Endothelial cell (in vitro differentiated cells): ENCODE data around the gene PTRH2. TPM values are rescaled to one million over a fixed set of nuclear protein-coding genes. Genes with fewer than 3 reads are reported as not detected.

Experiments used
- DNase-seq: peaks from one replicate; pipeline ENCODE4 v3.0.0; 2021; ENCODE audit warnings: low spot score
- H3K27ac Mint-ChIP-seq: one replicate; pipeline ENCODE4 v1.8.0; 2021; ENCODE audit warnings: mixed read lengths, inconsistent platforms; ENCODE audit not compliant: unreplicated experiment
- H3K27me3 Mint-ChIP-seq: one replicate; pipeline ENCODE4 v1.8.0; 2021; ENCODE audit warnings: mild to moderate bottlenecking, moderate library complexity, mixed read lengths, inconsistent platforms; ENCODE audit not compliant: unreplicated experiment
- H3K36me3 Mint-ChIP-seq: one replicate; pipeline ENCODE4 v1.8.0; 2021; ENCODE audit warnings: mild to moderate bottlenecking, low read depth, mixed read lengths, inconsistent platforms; ENCODE audit not compliant: unreplicated experiment
- H3K4me1 Mint-ChIP-seq: one replicate; pipeline ENCODE4 v1.8.0; 2021; ENCODE audit warnings: mild to moderate bottlenecking, mixed read lengths, inconsistent platforms; ENCODE audit not compliant: unreplicated experiment
- H3K4me3 Mint-ChIP-seq: one replicate; pipeline ENCODE4 v1.8.0; 2021; ENCODE audit warnings: mild to moderate bottlenecking, mixed read lengths, inconsistent platforms; ENCODE audit not compliant: unreplicated experiment
- H3K9me3 Mint-ChIP-seq: one replicate; pipeline ENCODE4 v1.8.0; 2021; ENCODE audit warnings: mixed read lengths, inconsistent platforms; ENCODE audit not compliant: unreplicated experiment
- CTCF ChIP-seq: fragments of 200-600 bp; sonication (generic); IDR thresholded peaks from one replicate; pipeline ENCODE4 v1.5.0; 2021; ENCODE audit warnings: antibody characterized with exemption; ENCODE audit not compliant: unreplicated experiment
- total RNA-seq: library from RNA; stranded (reverse); fragmentation: NEBNext Ultra II Directional; extraction: Animal tissue kit (Norgen Biotek cat#: 25700); gene quantifications from one replicate; pipeline ENCODE4 v1.2.1, GENCODE V29; 2021; ENCODE audit not compliant: unreplicated experiment

The PTRH2 gene
- total RNA-seq, 1 donor from 2014 or later, result 15.4 TPM

DNA sequence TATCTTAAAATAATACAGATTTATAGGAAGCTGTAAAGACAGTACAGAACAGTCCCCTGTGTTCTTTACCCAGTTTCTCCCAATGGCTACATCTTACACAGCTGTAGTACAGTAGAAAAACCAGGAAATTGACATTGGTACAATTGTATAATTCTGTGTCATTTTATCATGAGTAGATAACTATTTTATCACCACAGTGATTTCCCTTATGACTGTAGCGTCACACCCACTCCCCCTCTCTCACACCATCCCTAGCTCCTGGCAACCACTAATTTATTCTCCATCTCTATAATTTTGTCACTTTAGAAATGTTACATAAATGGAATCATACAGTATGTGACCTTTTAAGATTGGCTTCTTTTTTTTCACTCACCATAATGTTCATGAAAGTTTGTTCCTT lies 56.6 kb downstream of the PTRH2 start:
- no peak for DNase-seq
- H3K9me3 Mint-ChIP-seq, result no peaks in the 10 kb centered on the region
- H3K27me3 Mint-ChIP-seq, result peaks cover 1% of the 10 kb centered on the region
- H3K4me1 Mint-ChIP-seq, result peaks cover 10% of the 10 kb centered on the region
- peaks cover 38% of the 10 kb centered on the region for H3K36me3 Mint-ChIP-seq
- TF ChIP-seq CTCF, result no peak
- no peak overlapping the region for H3K27ac Mint-ChIP-seq
- no peak overlapping the region for H3K4me3 Mint-ChIP-seq

DNA sequence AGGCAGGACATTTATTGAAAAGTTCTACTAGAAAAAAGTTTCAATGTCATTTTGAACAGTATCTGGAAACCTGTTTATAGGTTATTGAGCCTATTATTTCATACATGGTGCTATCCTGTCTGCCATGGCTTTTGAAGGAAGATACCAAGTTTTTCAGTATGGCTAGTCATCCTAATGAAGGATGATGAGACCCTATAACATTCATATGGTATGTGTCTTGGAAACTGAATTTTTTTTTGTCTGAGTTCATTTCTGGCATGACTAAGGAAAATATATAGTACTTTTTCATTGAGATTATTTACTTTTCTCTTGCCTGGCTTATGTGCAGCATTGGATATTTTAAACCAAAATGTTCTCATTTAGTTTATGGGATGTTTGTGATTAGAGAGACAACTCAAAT lies 57.3 kb downstream of the PTRH2 start:
- H3K27ac Mint-ChIP-seq, result no peak overlapping the region
- H3K9me3 Mint-ChIP-seq, result no peaks in the 10 kb centered on the region
- no peak for DNase-seq
- H3K4me3 Mint-ChIP-seq, result no peak overlapping the region
- peaks cover 33% of the 10 kb centered on the region for H3K36me3 Mint-ChIP-seq
- TF ChIP-seq CTCF, result no peak
- H3K4me1 Mint-ChIP-seq, result peaks cover 10% of the 10 kb centered on the region
- H3K27me3 Mint-ChIP-seq, result peaks cover 1% of the 10 kb centered on the region

Other genes starting within 250 kb of the PTRH2 start
- 26.3 TPM for gene DHX40, start 141.8 kb downstream of the PTRH2 start, total RNA-seq
- gene CLTC, start 87.5 kb downstream of the PTRH2 start, total RNA-seq, result 273 TPM
- 64.9 TPM for gene VMP1, start 224 bp upstream of the PTRH2 start, total RNA-seq
- 12.5 TPM for gene TUBD1, start 185.5 kb upstream of the PTRH2 start, total RNA-seq
- gene RPS6KB1, start 185.7 kb upstream of the PTRH2 start, total RNA-seq, result 30.4 TPM